ENCODE measurements around the gene DDX39A. TPM values are rescaled to one million over a fixed set of nuclear protein-coding genes. Genes with fewer than 3 reads are reported as not detected.
"Not testable (repeated sequence)": the region's sequence is repeated elsewhere in the genome, so short reads cannot be mapped to it uniquely, and the experiment has no call there.

The DDX39A gene
- polyA plus RNA-seq, 4 donors, result 61.9 to 139 (median 125) TPM

- 36 to 69% (median 46%) methylated on average over 17 to 20 of the region's 20 CpGs for WGBS, 3 donors
- FAIRE-seq (no peak), DNase-seq (peak; percentile 92 to 97)
- Histone ChIP-seq H3K9me3 (ENCODE audit: control insufficient read depth in 2 of 2, insufficient read depth in 1 of 2, low read depth in 1 of 2, low read length in 1 of 2) (no peaks in the 10 kb centered on the region), H3K36me3 (ENCODE audit: control insufficient read depth in 3 of 3, insufficient read depth in 2 of 3, low read depth in 1 of 3, low read length in 3 of 3) (peaks cover 26 to 96% (median 34%) of the 10 kb centered on the region in 3 donors), H3K4me3 (ENCODE audit: low read depth in 1 of 3, low read length in 3 of 3) (no peak overlapping the region), H3K4me1 (ENCODE audit: control insufficient read depth in 3 of 3, insufficient read depth in 2 of 3, low read depth in 1 of 3, low read length in 2 of 3) (peaks cover 0 to 36% (median 5%) of the 10 kb centered on the region in 3 donors), H3K27me3 (ENCODE audit: control insufficient read depth in 3 of 3, insufficient read depth in 3 of 3, low read length in 3 of 3) (no peaks in the 10 kb centered on the region), H3K27ac (ENCODE audit: low read depth in 1 of 3, low read length in 2 of 3) (peak overlapping the region; percentile 41 to 85 (median 57))
Observed at GRCh38 chr19:14407605-14408484, 11.3 kb downstream of the DDX39A start.

GRCh38 chr19:14406645-14407401 lies 12.3 kb downstream of the DDX39A start:
- H3K9me3 ChIP-seq (ENCODE audit: control insufficient read depth in 2 of 2, insufficient read depth in 1 of 2, low read depth in 1 of 2, low read length in 1 of 2), result no peaks in the 10 kb centered on the region
- peak overlapping the region; percentile 22 to 64 (median 43) for H3K27ac ChIP-seq (ENCODE audit: low read depth in 1 of 3, low read length in 2 of 3)
- H3K27me3 ChIP-seq (ENCODE audit: control insufficient read depth in 3 of 3, insufficient read depth in 3 of 3, low read length in 3 of 3), result no peaks in the 10 kb centered on the region
- WGBS, 3 donors, result 87 to 90% (median 88%) methylated on average over 27 of the region's 27 CpGs
- H3K4me1 ChIP-seq (ENCODE audit: control insufficient read depth in 3 of 3, insufficient read depth in 2 of 3, low read depth in 1 of 3, low read length in 2 of 3), result peaks cover 0 to 36% (median 5%) of the 10 kb centered on the region in 3 donors
- FAIRE-seq (no peak), DNase-seq (no peak)
- no peak overlapping the region for H3K4me3 ChIP-seq (ENCODE audit: low read depth in 1 of 3, low read length in 3 of 3)
- peaks cover 23 to 95% (median 32%) of the 10 kb centered on the region in 3 donors for H3K36me3 ChIP-seq (ENCODE audit: control insufficient read depth in 3 of 3, insufficient read depth in 2 of 3, low read depth in 1 of 3, low read length in 3 of 3)

GRCh38 chr19:14405758-14406644 lies 13.1 kb downstream of the DDX39A start:
- FAIRE-seq, result no peak
- H3K27ac ChIP-seq (ENCODE audit: low read depth in 1 of 3, low read length in 2 of 3), result peak overlapping the region; percentile 22 to 64 (median 58)

DNA sequence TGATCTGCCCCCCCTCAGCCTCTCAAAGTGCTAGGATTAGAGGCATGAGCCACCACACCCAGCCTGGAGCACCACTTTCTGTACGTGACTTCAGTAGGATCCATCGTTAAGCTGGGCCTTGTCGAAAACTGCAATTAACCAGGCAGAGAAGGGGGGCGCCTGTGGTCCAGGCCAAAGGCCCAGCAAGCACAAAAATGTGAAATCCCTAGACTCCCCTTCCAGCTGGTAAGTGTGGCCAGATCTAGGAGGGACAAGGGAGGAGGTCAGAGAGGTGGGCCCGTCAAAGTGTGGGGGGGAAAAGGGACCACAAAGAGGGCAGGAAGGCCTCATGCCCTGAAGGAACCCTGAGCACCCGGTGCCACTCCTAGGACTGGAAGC lies 13.8 kb downstream of the DDX39A start:
- FAIRE-seq, result no peak
- peak overlapping the region in 1 of 3 donors; percentile 7 for H3K4me3 ChIP-seq (ENCODE audit: low read depth in 1 of 3, low read length in 3 of 3)
- peaks cover 22 to 94% (median 22%) of the 10 kb centered on the region in 3 donors for H3K36me3 ChIP-seq (ENCODE audit: control insufficient read depth in 3 of 3, insufficient read depth in 2 of 3, low read depth in 1 of 3, low read length in 3 of 3)
- 77 to 90% (median 85%) methylated on average over 6 of the region's 6 CpGs for WGBS, 3 donors
- H3K27ac ChIP-seq (ENCODE audit: low read depth in 1 of 3, low read length in 2 of 3), result peak overlapping the region in 2 of 3 donors; percentile 57 to 58
- DNase-seq, result no peak
- peaks cover 0 to 36% (median 5%) of the 10 kb centered on the region in 3 donors for H3K4me1 ChIP-seq (ENCODE audit: control insufficient read depth in 3 of 3, insufficient read depth in 2 of 3, low read depth in 1 of 3, low read length in 2 of 3)
- H3K9me3 ChIP-seq (ENCODE audit: control insufficient read depth in 2 of 2, insufficient read depth in 1 of 2, low read depth in 1 of 2, low read length in 1 of 2), result no peaks in the 10 kb centered on the region
- H3K27me3 ChIP-seq (ENCODE audit: control insufficient read depth in 3 of 3, insufficient read depth in 3 of 3, low read length in 3 of 3), result no peaks in the 10 kb centered on the region

More at GRCh38 chr19:14405758-14406644, 13.1 kb downstream of the DDX39A start:
- Histone ChIP-seq H3K4me3 (ENCODE audit: low read depth in 1 of 3, low read length in 3 of 3) (peak overlapping the region in 1 of 3 donors; percentile 7), H3K36me3 (ENCODE audit: control insufficient read depth in 3 of 3, insufficient read depth in 2 of 3, low read depth in 1 of 3, low read length in 3 of 3) (peaks cover 23 to 95% (median 27%) of the 10 kb centered on the region in 3 donors), H3K27me3 (ENCODE audit: control insufficient read depth in 3 of 3, insufficient read depth in 3 of 3, low read length in 3 of 3) (no peaks in the 10 kb centered on the region), H3K4me1 (ENCODE audit: control insufficient read depth in 3 of 3, insufficient read depth in 2 of 3, low read depth in 1 of 3, low read length in 2 of 3) (peaks cover 0 to 36% (median 5%) of the 10 kb centered on the region in 3 donors), H3K9me3 (ENCODE audit: control insufficient read depth in 2 of 2, insufficient read depth in 1 of 2, low read depth in 1 of 2, low read length in 1 of 2) (no peaks in the 10 kb centered on the region)
- 28 to 52% (median 52%) methylated on average over 52 to 61 of the region's 61 CpGs for WGBS, 3 donors
- peak; percentile 71 to 96 for DNase-seq

DNA sequence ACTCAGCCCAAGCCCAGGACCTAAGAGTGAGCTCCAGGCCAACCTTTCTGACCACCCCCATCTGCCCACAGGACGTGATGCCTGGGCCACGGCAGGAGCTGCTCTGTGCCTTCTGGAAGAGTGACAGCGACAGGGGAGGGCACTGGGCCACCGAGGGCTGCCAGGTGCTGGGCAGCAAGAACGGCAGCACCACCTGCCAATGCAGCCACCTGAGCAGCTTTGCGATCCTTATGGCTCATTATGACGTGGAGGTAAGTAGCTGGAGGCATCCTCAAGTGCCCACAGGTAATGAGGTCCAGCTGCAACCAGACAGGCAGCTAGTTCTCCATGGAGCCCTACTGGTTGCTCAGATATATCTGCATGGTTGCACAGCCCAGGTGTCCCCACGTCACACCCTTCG lies 14.8 kb downstream of the DDX39A start:
- FAIRE-seq (no peak), DNase-seq (no peak)
- Histone ChIP-seq H3K27me3 (ENCODE audit: control insufficient read depth in 3 of 3, insufficient read depth in 3 of 3, low read length in 3 of 3) (no peaks in the 10 kb centered on the region), H3K4me3 (ENCODE audit: low read depth in 1 of 3, low read length in 3 of 3) (no peak overlapping the region), H3K27ac (ENCODE audit: low read depth in 1 of 3, low read length in 2 of 3) (no peak overlapping the region), H3K36me3 (ENCODE audit: control insufficient read depth in 3 of 3, insufficient read depth in 2 of 3, low read depth in 1 of 3, low read length in 3 of 3) (peaks cover 12 to 88% (median 17%) of the 10 kb centered on the region in 3 donors), H3K9me3 (ENCODE audit: control insufficient read depth in 2 of 2, insufficient read depth in 1 of 2, low read depth in 1 of 2, low read length in 1 of 2) (no peaks in the 10 kb centered on the region), H3K4me1 (ENCODE audit: control insufficient read depth in 3 of 3, insufficient read depth in 2 of 3, low read depth in 1 of 3, low read length in 2 of 3) (peaks cover 0 to 29% (median 5%) of the 10 kb centered on the region in 3 donors)
- WGBS, 3 donors, result 70 to 84% (median 83%) methylated on average over 9 of the region's 9 CpGs

DNA sequence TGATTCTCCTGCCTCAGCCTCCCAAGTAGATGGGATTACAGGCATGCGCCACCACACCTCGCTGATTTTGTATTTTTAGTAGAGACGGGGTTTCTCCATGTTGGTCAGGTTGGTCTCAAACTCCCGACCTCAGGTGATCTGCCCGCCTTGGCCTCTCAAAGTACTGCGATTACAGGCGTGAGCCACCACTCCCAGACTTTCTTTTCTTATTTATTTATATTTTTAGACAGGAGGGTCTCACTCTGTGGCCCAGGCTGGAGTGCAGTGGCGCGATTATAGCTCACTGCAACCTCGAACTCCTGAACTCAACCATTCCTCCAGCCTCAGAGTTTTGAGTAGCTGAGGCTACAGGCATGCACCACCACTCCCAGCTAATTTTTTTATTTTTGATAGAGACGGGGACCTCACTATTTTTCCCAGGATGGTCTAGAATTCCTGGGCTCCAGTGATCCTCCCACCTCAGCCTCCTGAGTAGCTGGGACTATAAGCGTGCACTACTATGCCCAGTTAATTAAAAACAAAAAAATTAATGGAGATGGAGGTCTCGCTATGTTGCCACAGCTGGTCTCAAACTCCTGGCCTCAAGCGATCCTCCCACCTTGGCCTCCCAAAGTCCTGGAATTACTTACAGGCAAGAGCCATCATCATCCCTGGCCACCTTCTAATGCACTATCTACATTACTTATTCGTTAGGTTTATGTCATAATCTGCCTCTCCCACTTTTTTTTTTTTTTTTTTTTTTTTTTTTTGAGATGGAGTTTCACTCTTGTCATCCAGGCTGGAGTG lies 15.8 kb downstream of the DDX39A start:
- not testable (repeated sequence) for H3K4me3 ChIP-seq (ENCODE audit: low read depth in 1 of 3, low read length in 3 of 3); FAIRE-seq; H3K27me3 ChIP-seq (ENCODE audit: control insufficient read depth in 3 of 3, insufficient read depth in 3 of 3, low read length in 3 of 3); DNase-seq; H3K27ac ChIP-seq (ENCODE audit: low read depth in 1 of 3, low read length in 2 of 3); H3K9me3 ChIP-seq (ENCODE audit: control insufficient read depth in 2 of 2, insufficient read depth in 1 of 2, low read depth in 1 of 2, low read length in 1 of 2)
- Histone ChIP-seq H3K36me3 (ENCODE audit: control insufficient read depth in 3 of 3, insufficient read depth in 2 of 3, low read depth in 1 of 3, low read length in 3 of 3) (peaks cover 9 to 86% (median 13%) of the 10 kb centered on the region in 3 donors), H3K4me1 (ENCODE audit: control insufficient read depth in 3 of 3, insufficient read depth in 2 of 3, low read depth in 1 of 3, low read length in 2 of 3) (peaks cover 0 to 19% (median 5%) of the 10 kb centered on the region in 3 donors)
- WGBS, 3 donors, result 94 to 96% (median 94%) methylated on average over 15 of the region's 15 CpGs

- DNase-seq (no peak), FAIRE-seq (no peak)
- Histone ChIP-seq H3K27ac (ENCODE audit: low read depth in 1 of 3, low read length in 2 of 3) (peak overlapping the region in 1 of 3 donors; percentile 43), H3K4me3 (ENCODE audit: low read depth in 1 of 3, low read length in 3 of 3) (no peak overlapping the region), H3K36me3 (ENCODE audit: control insufficient read depth in 3 of 3, insufficient read depth in 2 of 3, low read depth in 1 of 3, low read length in 3 of 3) (peaks cover 11 to 84% (median 15%) of the 10 kb centered on the region in 3 donors), H3K27me3 (ENCODE audit: control insufficient read depth in 3 of 3, insufficient read depth in 3 of 3, low read length in 3 of 3) (no peaks in the 10 kb centered on the region), H3K4me1 (ENCODE audit: control insufficient read depth in 3 of 3, insufficient read depth in 2 of 3, low read depth in 1 of 3, low read length in 2 of 3) (peaks cover 0 to 11% (median under 1%) of the 10 kb centered on the region in 3 donors), H3K9me3 (ENCODE audit: control insufficient read depth in 2 of 2, insufficient read depth in 1 of 2, low read depth in 1 of 2, low read length in 1 of 2) (no peaks in the 10 kb centered on the region)
- 79 to 88% (median 85%) methylated on average over 23 to 26 of the region's 26 CpGs for WGBS, 3 donors
Observed at GRCh38 chr19:14402332-14403144, 16.6 kb downstream of the DDX39A start.

Measured in small intestine (tissue), 7 donors.